ENCODE measurements around the gene PADI2. TPM values are rescaled to one million over a fixed set of nuclear protein-coding genes. Genes with fewer than 3 reads are reported as not detected.

The PADI2 gene
- polyA plus RNA-seq, 5 donors, result 6.4 to 16.3 (median 10.7) TPM

DNA sequence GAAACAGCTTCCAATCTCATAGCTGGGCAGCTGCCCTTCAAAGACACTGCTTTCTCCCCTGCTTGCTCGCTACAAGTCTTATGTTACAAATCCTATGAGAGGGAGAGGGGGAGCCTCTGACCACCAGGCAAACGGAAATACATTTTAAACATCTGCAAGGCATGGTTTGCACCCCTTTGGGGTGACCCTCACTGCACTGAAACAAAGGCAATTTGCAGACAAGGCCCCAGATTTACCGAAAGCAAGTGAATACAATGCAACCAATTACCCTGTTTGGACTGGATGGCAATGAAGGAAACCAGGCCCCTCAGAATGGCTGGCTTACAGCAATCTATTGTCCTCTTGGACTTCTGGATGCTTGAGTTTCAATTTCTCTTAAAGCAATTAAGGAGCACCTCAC lies 95.7 kb downstream of the PADI2 start:
- DNase-seq, result no peak

DNA sequence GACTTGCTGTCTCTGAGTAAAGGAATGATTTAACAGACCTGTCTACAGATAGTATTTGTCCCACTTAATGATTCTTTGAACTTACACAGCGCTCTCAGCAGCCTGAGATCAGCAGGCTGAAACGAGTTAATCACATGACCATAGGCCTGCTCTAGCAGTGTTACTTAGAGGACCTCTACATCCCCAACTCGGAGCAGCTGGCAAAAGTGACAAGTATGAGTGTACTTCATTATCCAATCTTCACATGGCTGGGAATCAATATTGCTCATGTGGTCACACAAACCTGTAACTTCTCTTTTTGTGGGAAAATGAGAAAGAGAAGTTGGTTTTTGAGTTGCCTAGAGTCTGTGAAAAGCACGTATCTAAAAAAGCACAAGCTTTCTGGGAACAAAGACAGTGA lies 96.1 kb downstream of the PADI2 start:
- DNase-seq, result no peak

DNA sequence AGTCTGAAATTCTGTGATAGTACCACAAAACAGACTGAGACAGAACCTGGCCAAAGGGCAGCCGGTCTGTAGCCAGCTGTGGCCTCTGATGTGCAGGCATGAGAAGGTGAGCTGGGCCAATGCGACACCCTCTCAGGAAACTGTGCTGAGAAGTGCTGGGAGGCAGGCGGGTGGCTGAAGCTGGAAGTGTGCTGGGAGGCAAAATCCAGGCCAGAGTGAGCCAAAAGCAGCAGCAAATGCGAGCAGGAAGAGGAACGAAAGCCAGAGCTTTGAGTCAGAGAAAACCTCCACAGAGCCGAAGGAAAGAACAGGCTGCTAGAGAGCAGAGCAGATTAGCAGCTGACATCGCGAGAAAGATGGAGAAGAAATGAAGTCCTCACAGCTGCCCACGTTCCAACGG lies 97.4 kb downstream of the PADI2 start:
- DNase-seq, result no peak

DNA sequence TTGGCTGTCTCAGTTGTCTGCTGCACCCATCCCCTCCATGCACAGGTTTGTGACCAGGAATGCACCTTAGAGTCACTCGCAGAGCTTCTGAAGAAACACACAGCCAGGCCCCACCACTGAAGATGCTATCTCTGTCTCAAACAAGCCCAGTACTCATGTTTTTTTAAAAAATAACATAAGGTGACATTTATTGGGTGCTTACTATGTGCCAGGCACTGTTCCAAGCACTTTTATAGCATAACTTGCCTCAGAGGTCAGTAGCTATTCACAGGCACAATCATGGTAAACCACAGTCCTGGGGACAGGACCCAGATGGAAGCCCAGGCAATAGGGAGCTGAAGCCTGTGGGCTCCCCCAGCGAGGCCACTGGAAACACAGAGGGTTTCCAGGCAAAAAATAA lies 98.7 kb downstream of the PADI2 start:
- DNase-seq, result no peak

DNA sequence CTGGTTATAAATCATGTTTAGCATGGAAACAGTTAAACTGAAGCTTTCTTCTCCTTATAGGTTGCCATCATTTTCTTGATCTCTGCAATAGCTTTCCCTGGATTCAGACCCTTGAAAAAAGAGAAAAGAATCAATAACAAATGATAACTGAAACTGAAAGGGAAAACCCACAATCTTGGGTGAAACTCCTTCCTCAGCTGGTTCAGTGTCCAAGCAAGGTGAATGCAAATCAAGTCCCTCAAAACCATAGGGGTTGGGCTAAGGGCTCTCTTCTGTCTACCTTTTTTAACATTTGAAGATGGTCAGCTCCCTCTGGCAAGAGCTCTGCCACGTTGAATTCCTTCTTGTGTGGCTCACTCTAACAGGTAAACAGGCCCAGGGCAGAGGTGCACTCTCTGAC lies 100.4 kb downstream of the PADI2 start:
- DNase-seq, result no peak

DNA sequence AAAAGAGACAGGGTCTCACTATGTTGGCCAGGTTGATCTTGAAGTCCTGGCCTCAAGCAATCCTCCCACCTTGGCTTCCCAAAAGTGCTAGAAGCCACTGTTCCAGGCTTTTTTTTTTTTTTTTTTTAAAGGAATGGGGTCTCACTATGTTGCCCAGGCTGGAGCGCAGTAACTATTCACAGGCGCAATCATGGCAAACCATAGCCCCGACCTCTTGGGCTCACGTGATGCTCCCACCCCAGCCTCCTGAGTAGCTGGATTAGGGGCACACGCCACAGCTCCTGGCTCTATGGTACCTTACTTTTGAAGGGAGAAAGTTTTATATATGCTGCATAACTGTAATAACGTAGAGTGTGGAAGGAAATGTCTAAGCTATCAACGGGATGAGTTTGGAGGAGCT lies 101.8 kb downstream of the PADI2 start:
- no peak for DNase-seq

Other genes starting within 250 kb of the PADI2 start
- gene RNU1-2, start 223.5 kb downstream of the PADI2 start, polyA plus RNA-seq (ENCODE audit: insufficient read depth in 1 of 5, insufficient read length in 5 of 5, low replicate concordance in 1 of 5), result 1 to 10 TPM in 2 of 5 donors, not detected in 3; 1.3 to 2.7 TPM
- 10 to 100 TPM; 35.2 to 71.3 (median 54.3) TPM for gene CROCC, start 197.5 kb downstream of the PADI2 start, polyA plus RNA-seq (ENCODE audit: insufficient read depth in 1 of 5, insufficient read length in 5 of 5, low replicate concordance in 1 of 5)
- 100 to 1,000 TPM; 221 to 418 (median 328) TPM for gene MFAP2, start 138.8 kb downstream of the PADI2 start, polyA plus RNA-seq (ENCODE audit: insufficient read depth in 1 of 5, insufficient read length in 5 of 5, low replicate concordance in 1 of 5)
- gene ATP13A2, start 107.5 kb downstream of the PADI2 start, polyA plus RNA-seq (ENCODE audit: insufficient read depth in 1 of 5, insufficient read length in 5 of 5, low replicate concordance in 1 of 5), result 10 to 100 TPM; 22.4 to 44.9 (median 32.9) TPM
- 100 to 1,000 TPM in 2 of 5 donors, 10 to 100 TPM in 3; 80.8 to 112 (median 99.1) TPM for gene SDHB, start 65.4 kb downstream of the PADI2 start, polyA plus RNA-seq (ENCODE audit: insufficient read depth in 1 of 5, insufficient read length in 5 of 5, low replicate concordance in 1 of 5)
- gene PADI1, start 85.7 kb upstream of the PADI2 start, polyA plus RNA-seq (ENCODE audit: insufficient read depth in 1 of 5, insufficient read length in 5 of 5, low replicate concordance in 1 of 5), result under 1 TPM in 1 of 5 donors, not detected in 4; 0.05 TPM
- gene PADI3, start 129.6 kb upstream of the PADI2 start, polyA plus RNA-seq (ENCODE audit: insufficient read depth in 1 of 5, insufficient read length in 5 of 5, low replicate concordance in 1 of 5), result under 1 TPM in 2 of 5 donors, not detected in 3; 0.04 to 0.05 TPM
- 1 to 10 TPM; 1.0 to 3.3 (median 1.4) TPM for gene PADI4, start 188.7 kb upstream of the PADI2 start, polyA plus RNA-seq (ENCODE audit: insufficient read depth in 1 of 5, insufficient read length in 5 of 5, low replicate concordance in 1 of 5)

Data from right lung (tissue), 5 donors.